CD4-positive, alpha-beta T cell (primary cell): ENCODE measurements around the gene ZNF765. TPM values are rescaled to one million over a fixed set of nuclear protein-coding genes. Genes with fewer than 3 reads are reported as not detected.
"Not testable (repeated sequence)": the region's sequence is repeated elsewhere in the genome, so short reads cannot be mapped to it uniquely, and the experiment has no call there.

Experiments
- ATAC-seq: fragments of 200-7000 bp; cut with Tn5 transposase; one replicate; pipeline ENCODE4 v1.10.0; 2022; ENCODE audit warnings: mild to moderate bottlenecking; ENCODE audit not compliant: poor library complexity
- CTCF ChIA-PET: fragments of 350-600 bp; sonication (Branson Sonifier 250); formaldehyde crosslinking; loops from one replicate; lab custom pipeline; 2021; ENCODE audit warnings: antibody characterized with exemption, inconsistent platforms; lab: Charles Lee
- POLR2A ChIA-PET: fragments of 350-600 bp; sonication (Branson Sonifier 250); formaldehyde crosslinking; loops from one replicate; lab custom pipeline; 2021; ENCODE audit warnings: antibody characterized with exemption, inconsistent platforms; lab: Charles Lee
- DNase-seq, 14 experiments: peaks; one replicate each; pipeline ENCODE4 v3.0.0-alpha.2; 2013 to 2020; ENCODE audit warnings: mixed read lengths in 2 of 14
- H3K27ac ChIP-seq, 2 donors: one replicate each; pipeline versions ENCODE4 v1.5.1 to v1.7.0; 2013; ENCODE audit warnings: low read length in 2 of 2, low read depth in 1 of 2, mild to moderate bottlenecking in 1 of 2
- H3K27me3 ChIP-seq, 2 experiments: 1 replicate in 1 of 2; 2 replicates in 1 of 2; pipeline versions ENCODE4 v1.6.1 to v1.7.0; 2013; ENCODE audit warnings: low read length in 2 of 2, control low read depth in 1 of 2, mild to moderate bottlenecking in 1 of 2, moderate library complexity in 1 of 2; ENCODE audit not compliant: insufficient read depth in 2 of 2, control insufficient read depth in 1 of 2
- H3K36me3 ChIP-seq: one replicate; pipeline ENCODE4 v1.6.1; 2013; ENCODE audit warnings: low read length, control low read depth; ENCODE audit not compliant: insufficient read depth
- H3K4me1 ChIP-seq: one replicate; pipeline ENCODE4 v1.6.1; 2013; ENCODE audit warnings: low read length, control low read depth; ENCODE audit not compliant: insufficient read depth
- H3K4me3 ChIP-seq: one replicate; pipeline ENCODE4 v1.5.1; 2013; ENCODE audit warnings: mild to moderate bottlenecking, low read length, moderate library complexity
- H3K9me3 ChIP-seq, 2 experiments: 1 replicate in 1 of 2; 2 replicates in 1 of 2; pipeline versions ENCODE4 v1.6.1 to v1.7.0; 2013; ENCODE audit warnings: low read length in 2 of 2, mild to moderate bottlenecking in 2 of 2, control low read depth in 1 of 2, moderate library complexity in 1 of 2; ENCODE audit not compliant: control insufficient read depth in 1 of 2, insufficient read depth in 1 of 2
- H3K27ac Mint-ChIP-seq: one replicate; pipeline ENCODE4 v1.8.0; 2020; ENCODE audit warnings: mixed read lengths
- H3K27me3 Mint-ChIP-seq: one replicate; pipeline ENCODE4 v1.8.0; 2021; ENCODE audit warnings: mixed read lengths
- H3K36me3 Mint-ChIP-seq: one replicate; pipeline ENCODE4 v1.8.0; 2021; ENCODE audit warnings: low read depth, mixed read lengths
- H3K4me1 Mint-ChIP-seq: one replicate; pipeline ENCODE4 v1.8.0; 2021; ENCODE audit warnings: low read depth, mixed read lengths
- H3K4me3 Mint-ChIP-seq: one replicate; pipeline ENCODE4 v1.8.0; 2020; ENCODE audit warnings: mild to moderate bottlenecking, mixed read lengths
- H3K9me3 Mint-ChIP-seq: one replicate; pipeline ENCODE4 v1.8.0; 2020; ENCODE audit warnings: mixed read lengths
- CTCF ChIP-seq: fragments of 200-600 bp; IDR thresholded peaks from one replicate; pipeline ENCODE4 v1.8.0; 2022; ENCODE audit warnings: antibody characterized with exemption, mild to moderate bottlenecking
- intact Hi-C, 2 experiments: fragments of 100-400 bp; cut with DNase I in 1 of 2; cut with micrococcal nuclease in 1 of 2; formaldehyde crosslinking; loops; one replicate each; pipeline versions ENCODE4 v1.15.1 to v1.9.0; 2023 to 2025; cut with DNase I, micrococcal nuclease
- total RNA-seq, 174 experiments: library from RNA in 2 of 174; stranded (reverse) in 2 of 174; gene quantifications; one replicate each; pipeline ENCODE4 v1.2.3 and lab custom pipeline; 2021 to 2026

The ZNF765 gene
- total RNA-seq, 2 experiments from 2014 or later: 6.7 to 9.0 TPM

GRCh38 chr19:53396525-53396868 is 1.5 kb downstream of the ZNF765 start:
- Histone ChIP-seq H3K9me3 (peaks cover 1 to 26% of the 10 kb centered on the region in 2 experiments), H3K27me3 (no peaks in the 10 kb centered on the region), H3K36me3 (peaks cover 32% of the 10 kb centered on the region), H3K27ac (no peak overlapping the region), H3K4me3 (no peak overlapping the region), H3K4me1 (peaks cover 13% of the 10 kb centered on the region)
- Mint-ChIP-seq H3K4me3 (peak overlapping the region; percentile 93), H3K4me1 (peaks cover 35% of the 10 kb centered on the region), H3K27me3 (no peaks in the 10 kb centered on the region), H3K9me3 (no peaks in the 10 kb centered on the region), H3K27ac (peak overlapping the region; percentile 93), H3K36me3 (peaks cover 71% of the 10 kb centered on the region)
- ATAC-seq: no peak
- no peak for TF ChIP-seq CTCF
- ChIA-PET CTCF (interaction anchor here (1.2 to 1.6 kb wide), 2 partner anchors 28 to 201 kb away, joined by 4 to 5 read pairs; no protein-coding TSS in a partner anchor), POLR2A (no interaction called here)
- intact Hi-C loops: loop anchor here in 1 of 2 experiments (5.0 to 10.0 kb wide), 3 partner anchors 36 to 292 kb away; partner anchors contain the start of genes ZNF160, ZNF665 and ZNF761
- DNase-seq: no peak

- H3K27ac Mint-ChIP-seq, H3K27ac ChIP-seq, CTCF ChIA-PET, H3K4me3 Mint-ChIP-seq, H3K9me3 Mint-ChIP-seq, H3K27me3 Mint-ChIP-seq, POLR2A ChIA-PET, DNase-seq, ATAC-seq, H3K27me3 ChIP-seq, H3K4me3 ChIP-seq: not testable (repeated sequence)
- peaks cover 86% of the 10 kb centered on the region for H3K36me3 Mint-ChIP-seq
- Histone ChIP-seq H3K9me3 (peaks cover 12 to 27% of the 10 kb centered on the region in 2 experiments), H3K36me3 (peaks cover 45% of the 10 kb centered on the region), H3K4me1 (peaks cover 13% of the 10 kb centered on the region)
- H3K4me1 Mint-ChIP-seq: peaks cover 35% of the 10 kb centered on the region
- intact Hi-C loops: loop anchor here in 1 of 2 experiments (5.0 to 10.0 kb wide), 3 partner anchors 34 to 293 kb away; partner anchors contain the start of genes ZNF160, ZNF665 and ZNF761
Observed at GRCh38 chr19:53397918-53398317, 3.0 kb downstream of the ZNF765 start.

GRCh38 chr19:53409505-53410204 is 14.7 kb downstream of the ZNF765 start:
- DNase-seq (no peak), ATAC-seq (no peak)
- POLR2A ChIA-PET: no interaction called here
- no peaks in the 10 kb centered on the region for H3K27me3 ChIP-seq
- intact Hi-C loops: no loop called here
- Mint-ChIP-seq H3K27me3 (no peaks in the 10 kb centered on the region), H3K9me3 (peaks cover 19% of the 10 kb centered on the region), H3K4me1 (no peaks in the 10 kb centered on the region), H3K4me3 (no peak overlapping the region), H3K27ac (no peak overlapping the region), H3K36me3 (peaks cover 88% of the 10 kb centered on the region)
- H3K4me1 ChIP-seq: no peaks in the 10 kb centered on the region
- H3K4me3 ChIP-seq: no peak overlapping the region
- H3K27ac ChIP-seq: no peak overlapping the region
- no peak for TF ChIP-seq CTCF
- H3K9me3 ChIP-seq: peaks cover 45 to 87% of the 10 kb centered on the region in 2 experiments
- H3K36me3 ChIP-seq: peaks cover 34% of the 10 kb centered on the region
- CTCF ChIA-PET: no interaction called here

- DNase-seq, H3K27ac Mint-ChIP-seq, H3K4me1 ChIP-seq, H3K27ac ChIP-seq, intact Hi-C loops, H3K4me3 ChIP-seq, H3K4me1 Mint-ChIP-seq, POLR2A ChIA-PET, H3K27me3 Mint-ChIP-seq, H3K4me3 Mint-ChIP-seq, H3K36me3 ChIP-seq, ATAC-seq, CTCF ChIA-PET, H3K27me3 ChIP-seq: not testable (repeated sequence)
- H3K36me3 Mint-ChIP-seq: peaks cover 23% of the 10 kb centered on the region
- peaks cover 11% of the 10 kb centered on the region for H3K9me3 Mint-ChIP-seq
- H3K9me3 ChIP-seq: peaks cover 18 to 27% of the 10 kb centered on the region in 2 experiments
Observed at GRCh38 chr19:53420520-53421315, 25.8 kb downstream of the ZNF765 start.
